GM12878 (cell line): ENCODE results near the gene S100A8. TPM values are rescaled to one million over a fixed set of nuclear protein-coding genes. Genes with fewer than 3 reads are reported as not detected.

ENCODE experiments used
- BCL3 ChIP-seq: IDR thresholded peaks from 2 replicates; pipeline ENCODE4 v1.6.1; 2011; ENCODE audit warnings: borderline replicate concordance, low read depth, mild to moderate bottlenecking, moderate library complexity, low read length; ENCODE audit not compliant: insufficient read depth, poor library complexity, severe bottlenecking
- CEBPZ ChIP-seq: fragments of 150-350 bp; IDR thresholded peaks from 2 replicates; pipeline ENCODE4 v1.6.1; 2016; ENCODE audit warnings: low read depth, low read length
- FOS ChIP-seq: IDR thresholded peaks from 3 replicates; pipeline ENCODE4 v1.6.1; 2011; ENCODE audit warnings: borderline replicate concordance; ENCODE audit not compliant: insufficient read length; ENCODE audit errors: extremely low read depth
- GABPA ChIP-seq: IDR thresholded peaks from 2 replicates; pipeline ENCODE4 v1.6.1; 2014; ENCODE audit warnings: antibody characterized with exemption, low read depth, mild to moderate bottlenecking, inconsistent platforms
- PRDM15 ChIP-seq: fragments of 450-650 bp; formaldehyde crosslinking; IDR thresholded peaks from 2 replicates; pipeline ENCODE4 v1.4.0; 2020; ENCODE audit warnings: mild to moderate bottlenecking, moderate library complexity
- SPI1 ChIP-seq: IDR thresholded peaks from 2 replicates; pipeline ENCODE4 v1.6.1; 2011; ENCODE audit warnings: low read depth, mild to moderate bottlenecking, low read length, moderate library complexity, borderline replicate concordance; ENCODE audit not compliant: insufficient read depth
- STAT3 ChIP-seq: IDR thresholded peaks from 2 replicates; pipeline ENCODE4 v1.6.1; 2011; ENCODE audit warnings: low read depth, low read length, improper control_type of control experiment
- ZNF622 ChIP-seq: fragments of 450-650 bp; IDR thresholded peaks from 2 replicates; pipeline ENCODE4 v1.6.1; 2017; ENCODE audit warnings: mild to moderate bottlenecking, inconsistent platforms
- polyA plus RNA-seq, 11 experiments: library from polyadenylated mRNA; depleted of rRNA in 4 of 11; unstranded in 6 of 11; stranded (reverse) in 5 of 11; fragments of >200 nt; fragmentation: Nextera tagmentation in 4 of 11; fragmentation: Illumina TruSeq in 1 of 11; extraction: Ambion mirVana in 4 of 11; extraction: Trizol in 1 of 11; gene quantifications; 1 replicate in 1 of 11; 2 replicates in 10 of 11; pipeline versions ENCODE4 v1.2.1 to v1.2.3, GENCODE V29; 2011 to 2016; ENCODE audit warnings: inconsistent platforms in 2 of 11, missing spikeins in 2 of 11, low read depth in 1 of 11
- total RNA-seq, 4 experiments: library from RNA; depleted of rRNA in 3 of 4; stranded (reverse); fragments of >200 nt in 3 of 4; fragmentation: Illumina TruSeq in 1 of 4; extraction: Trizol in 1 of 4; gene quantifications; 2 replicates each; pipeline versions ENCODE4 v1.2.1 to v1.2.3, GENCODE V29; 2013 to 2021

S100A8 gene
- total and polyA plus RNA-seq, 10 of the 15 experiments (the other 5 are each of a cell fraction or from before 2014, with no cell fraction given): 0.28 TPM; not detected in 9

- TF ChIP-seq PRDM15 (no peak), GABPA (no peak), FOS (no peak), BCL3 (no peak), SPI1 (no peak), STAT3 (no peak), CEBPZ (no peak), ZNF622 (no peak)
These were observed 31.6 kb downstream of the S100A8 start (continued) for GRCh38 chr1:153359241-153359640.
